Measurements from ENCODE around the gene PREB.

GRCh38 chr2:27091746-27092695, 42.4 kb downstream of the PREB start:
- TF ChIP-seq ELK4 (CRISPR knock-in tag; IDR thresholded peaks at IDR 0.05; ENCODE audit: borderline replicate concordance) (no peak), POLR2AphosphoS2 (IDR thresholded peaks at IDR 0.05; ENCODE audit: low read depth, low read length) (no peak), PRDM4 (CRISPR knock-in tag; IDR thresholded peaks at IDR 0.05; ENCODE audit: borderline replicate concordance) (no peak), SKIL (CRISPR knock-in tag; IDR thresholded peaks at IDR 0.05; ENCODE audit: borderline replicate concordance) (no peak), ZBTB26 (CRISPR knock-in tag; IDR thresholded peaks at IDR 0.05; ENCODE audit: borderline replicate concordance) (no peak), CTCF (CRISPR knock-in tag; IDR thresholded peaks at IDR 0.05) (no peak; the same call in 1 of the 2 replicates), POLR2A (IDR thresholded peaks at IDR 0.05; ENCODE audit: insufficient read depth in 1 of 2, low read depth in 2 of 2, low read length in 2 of 2) (no peak), RNF2 (conservative IDR thresholded peaks at IDR 0.05; ENCODE audit: low read depth) (no peak), SPEN (CRISPR knock-in tag; IDR thresholded peaks at IDR 0.05; ENCODE audit: low read depth) (no peak), ONECUT2 (CRISPR knock-in tag; IDR thresholded peaks at IDR 0.05) (no peak), SIN3A (IDR thresholded peaks at IDR 0.05; ENCODE audit: borderline replicate concordance, low read depth, low read length) (no peak), ZNF629 (CRISPR knock-in tag; conservative IDR thresholded peaks at IDR 0.05) (no peak), SRF (IDR thresholded peaks at IDR 0.05; ENCODE audit: low read depth, low read length) (no peak)

Data from HepG2 (cell line).